ENCODE results near the gene IL1RN. TPM values are rescaled to one million over a fixed set of nuclear protein-coding genes. Genes with fewer than 3 reads are reported as not detected.

Gene IL1RN
- total and polyA plus RNA-seq, 2 of the 8 experiments (the other 6 are each of a cell fraction or from before 2014, with no cell fraction given) = not detected

GRCh38 chr2:113098532-113098931, 28.9 kb upstream of the IL1RN start (continued):
- no peak for TF ChIP-seq CHD7 (IDR thresholded peaks at IDR 0.05; ENCODE audit: insufficient replicate concordance, low read length)

All from H1 (cell line).